Erythroblast (primary cell): ENCODE measurements around the gene TM6SF1.

ENCODE experiments used
- GATA1 ChIP-seq: IDR thresholded peaks from 2 replicates; pipeline ENCODE4 v1.6.1; 2011; ENCODE audit warnings: low read depth, mild to moderate bottlenecking, control low read depth, low read length, moderate library complexity
- POLR2A ChIP-seq: IDR thresholded peaks from 2 replicates; pipeline ENCODE4 v1.6.1; 2011; ENCODE audit warnings: mild to moderate bottlenecking, low read length

- TF ChIP-seq POLR2A (no peak), GATA1 (no peak)
These were observed 12.9 kb upstream of the TM6SF1 start for GRCh38 chr15:83094583-83094982.
